Gastroesophageal sphincter (tissue), 4 donors: Measurements from ENCODE around the gene MAPK8IP3. TPM values are rescaled to one million over a fixed set of nuclear protein-coding genes. Genes with fewer than 3 reads are reported as not detected.

Experiments used
- ATAC-seq: fragments of 150-250 bp; one replicate; pipeline ENCODE4 v1.9.1; 2016; ENCODE audit warnings: mild to moderate bottlenecking, moderate library complexity
- H3K27ac ChIP-seq, 4 donors: fragments of 200-600 bp; sonication (generic) in 3 of 4; 1 replicate in 3 of 4; 2 replicates in 1 of 4; pipeline ENCODE4 v1.5.1; 2016 to 2019
- H3K27me3 ChIP-seq: fragments of 200-600 bp; sonication (generic); one replicate; pipeline ENCODE4 v1.5.1; 2019
- H3K36me3 ChIP-seq, 2 donors: fragments of 200-600 bp; sonication (generic); one replicate each; pipeline ENCODE4 v1.5.1; 2019; ENCODE audit warnings: control low read depth in 1 of 2
- H3K4me1 ChIP-seq, 3 donors: fragments of 200-600 bp; sonication (generic); 1 replicate in 2 of 3; 2 replicates in 1 of 3; pipeline ENCODE4 v1.5.1; 2016 to 2019; ENCODE audit warnings: control low read depth in 2 of 3
- H3K4me3 ChIP-seq, 2 donors: fragments of 200-600 bp; sonication (generic); one replicate each; pipeline ENCODE4 v1.5.1; 2019; ENCODE audit warnings: mild to moderate bottlenecking in 1 of 2, moderate library complexity in 1 of 2
- H3K9me3 ChIP-seq, 3 donors: fragments of 200-600 bp; sonication (generic); one replicate each; pipeline ENCODE4 v1.5.1; 2017 to 2019; ENCODE audit warnings: control low read depth in 2 of 3
- CTCF ChIP-seq, 4 experiments: fragments of 200-600 bp in 2 of 4; fragments of 450-650 bp in 2 of 4; sonication (generic) in 1 of 4; IDR thresholded peaks; one replicate each; pipeline ENCODE4 v1.5.1; 2017 to 2019; ENCODE audit warnings: antibody characterized with exemption in 4 of 4, mild to moderate bottlenecking in 2 of 4, moderate library complexity in 2 of 4
- EP300 ChIP-seq: sonication (generic); formaldehyde crosslinking; IDR thresholded peaks from one replicate; pipeline ENCODE4 v1.6.1; 2017; ENCODE audit warnings: antibody characterized with exemption, mild to moderate bottlenecking
- POLR2A ChIP-seq, 2 donors: fragments of 450-650 bp; IDR thresholded peaks; one replicate each; pipeline ENCODE4 v1.6.1; 2017; ENCODE audit warnings: antibody characterized with exemption in 2 of 2, mild to moderate bottlenecking in 2 of 2, moderate library complexity in 1 of 2
- POLR2AphosphoS5 ChIP-seq: sonication (generic); formaldehyde crosslinking; IDR thresholded peaks from one replicate; pipeline ENCODE4 v1.6.1; 2017; ENCODE audit warnings: antibody characterized with exemption
- WGBS, 2 donors: methylation state at CpG; one replicate each; pipeline ENCODE4 v1.1.5; 2018; ENCODE audit warnings: low coverage in 1 of 2; 5-methylcytosine and 5-hydroxymethylcytosine counted together
- total RNA-seq, 4 donors: library from RNA; depleted of rRNA; stranded (reverse); fragments of >200 nt; gene quantifications; one replicate each; pipeline ENCODE4 v1.1.0, GENCODE V29; 2016

The MAPK8IP3 gene
- total RNA-seq, 4 donors from 2014 or later = 12.0 to 66.8 (median 33.1) TPM

GRCh38 chr16:1790611-1791255, 84.7 kb downstream of the MAPK8IP3 start:
- 84% methylated on average over 12 of the region's 44 CpGs; no CpG with 5 or more reads in 1 of the 2 donors for WGBS, 2 donors
- H3K27ac ChIP-seq = no peak overlapping the region
- no peaks in the 10 kb centered on the region for H3K27me3 ChIP-seq
- H3K9me3 ChIP-seq = no peaks in the 10 kb centered on the region
- H3K4me1 ChIP-seq = peaks cover 0 to 21% (median 0%) of the 10 kb centered on the region in 3 donors
- ATAC-seq = no peak
- H3K36me3 ChIP-seq = peaks cover 0 to 69% of the 10 kb centered on the region in 2 donors
- TF ChIP-seq CTCF (IDR thresholded peaks at IDR 0.05) (no peak), POLR2AphosphoS5 (no peak), POLR2A (IDR thresholded peaks at IDR 0.05) (no peak), EP300 (no peak)
- H3K4me3 ChIP-seq = no peak overlapping the region

- H3K27me3 ChIP-seq = no peaks in the 10 kb centered on the region
- no peaks in the 10 kb centered on the region for H3K9me3 ChIP-seq
- ATAC-seq = no peak
- 100% methylated on average over 2 of the region's 53 CpGs; no CpG with 5 or more reads in 1 of the 2 donors for WGBS, 2 donors
- H3K4me1 ChIP-seq = peaks cover 0 to 15% (median 0%) of the 10 kb centered on the region in 3 donors
- peaks cover 0 to 63% of the 10 kb centered on the region in 2 donors for H3K36me3 ChIP-seq
- TF ChIP-seq POLR2AphosphoS5 (no peak), EP300 (no peak), CTCF (IDR thresholded peaks at IDR 0.05) (no peak), POLR2A (IDR thresholded peaks at IDR 0.05) (no peak)
- no peak overlapping the region for H3K4me3 ChIP-seq
- H3K27ac ChIP-seq = no peak overlapping the region
Observed at GRCh38 chr16:1791256-1791942, 85.4 kb downstream of the MAPK8IP3 start.

- WGBS, 2 donors = no CpG with 5 or more reads among the region's 59 CpGs
- ATAC-seq = no peak
- no peaks in the 10 kb centered on the region for H3K9me3 ChIP-seq
- no peak for TF ChIP-seq POLR2AphosphoS5
- TF ChIP-seq EP300 = no peak
- no peak for TF ChIP-seq POLR2A (IDR thresholded peaks at IDR 0.05)
- TF ChIP-seq CTCF (IDR thresholded peaks at IDR 0.05) = no peak
- peaks cover 0 to 55% of the 10 kb centered on the region in 2 donors for H3K36me3 ChIP-seq
- no peak overlapping the region for H3K4me3 ChIP-seq
- H3K4me1 ChIP-seq = peaks cover 0 to 7% (median 0%) of the 10 kb centered on the region in 3 donors
- H3K27ac ChIP-seq = no peak overlapping the region
- H3K27me3 ChIP-seq = no peaks in the 10 kb centered on the region
Observed at GRCh38 chr16:1791943-1792812, 86.2 kb downstream of the MAPK8IP3 start.

- Histone ChIP-seq H3K4me1 (no peaks in the 10 kb centered on the region), H3K27ac (no peak overlapping the region), H3K4me3 (no peak overlapping the region), H3K27me3 (no peaks in the 10 kb centered on the region), H3K36me3 (peaks cover 0 to 47% of the 10 kb centered on the region in 2 donors), H3K9me3 (peaks cover 0 to 4% (median 0%) of the 10 kb centered on the region in 3 donors)
- TF ChIP-seq POLR2A (IDR thresholded peaks at IDR 0.05) = no peak
- TF ChIP-seq CTCF (IDR thresholded peaks at IDR 0.05) = no peak
- TF ChIP-seq EP300 = no peak
- TF ChIP-seq POLR2AphosphoS5 = no peak
- no CpG with 5 or more reads among the region's 33 CpGs for WGBS, 2 donors
- ATAC-seq = no peak
Observed at GRCh38 chr16:1792836-1793577, 87.0 kb downstream of the MAPK8IP3 start.
